ENCODE measurements around the gene TFCP2L1. TPM values are rescaled to one million over a fixed set of nuclear protein-coding genes. Genes with fewer than 3 reads are reported as not detected.

The TFCP2L1 gene
- total and polyA plus RNA-seq, 2 donors (not counting 3 experiments of a cell fraction or from before 2014, with no cell fraction given), result not detected

DNA sequence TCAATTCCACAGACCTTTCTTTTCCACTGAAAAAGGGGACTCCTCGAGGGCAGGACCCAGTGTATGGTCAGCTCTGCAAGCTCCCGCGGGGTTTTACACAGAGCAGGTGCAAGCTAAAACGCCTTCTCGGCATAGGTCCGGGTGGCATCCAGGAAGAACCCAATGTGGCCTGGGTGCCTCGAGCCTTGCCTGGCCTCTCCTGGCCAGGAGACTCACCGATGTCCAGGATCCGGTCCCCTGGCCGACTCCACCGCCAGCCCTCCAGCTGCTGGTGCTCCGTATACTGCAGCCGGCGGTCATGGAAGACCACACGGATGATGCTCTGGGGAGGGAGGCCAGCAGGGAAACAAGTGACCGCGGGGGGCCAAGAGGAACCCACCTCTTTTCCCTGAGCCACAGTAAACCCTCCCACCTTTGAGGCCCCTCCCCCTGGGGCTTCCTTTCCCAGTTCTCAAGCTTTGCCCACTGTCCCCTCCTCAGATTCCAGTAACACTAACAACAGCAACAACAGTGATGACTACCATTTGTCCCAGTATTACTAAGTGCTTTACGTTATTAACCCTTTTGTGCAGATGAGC, 36.1 kb downstream of the TFCP2L1 start:
- dilution Hi-C loops (cut with MboI; ENCODE audit: extremely low pct_ligation_motif_present, low sequenced_read_pairs), result no loop called here
- ChIA-PET POLR2A (no interaction called here), CTCF (interaction anchor here (1.0 kb wide), 1 partner anchor 97 kb away, joined by 3 read pairs; no protein-coding TSS in a partner anchor)
- Histone ChIP-seq H2AFZ (ENCODE audit: low read depth, low read length) (no peak overlapping the region), H3K9me3 (replicated peaks; ENCODE audit: control insufficient read depth, insufficient read depth, low read length) (no peaks in the 10 kb centered on the region), H4K20me1 (replicated peaks; ENCODE audit: control insufficient read depth, extremely low read depth, insufficient read depth, low read length) (no peaks in the 10 kb centered on the region), H3K36me3 (ENCODE audit: control insufficient read depth in 2 of 2, extremely low read depth in 1 of 2, insufficient read depth in 2 of 2, low read length in 2 of 2) (no peaks in the 10 kb centered on the region), H3K4me3 (replicated peaks in 1 of 3; ENCODE audit: insufficient read depth in 1 of 3, low read depth in 1 of 3, low read length in 3 of 3) (no peak overlapping the region), H3K4me1 (ENCODE audit: control insufficient read depth, extremely low read depth, insufficient read depth, low read length) (no peaks in the 10 kb centered on the region), H3K9me1 (replicated peaks; ENCODE audit: control insufficient read depth, extremely low read depth, insufficient read depth, low read length) (no peaks in the 10 kb centered on the region), H3K9ac (replicated peaks; ENCODE audit: extremely low read depth, insufficient read depth, low read length) (no peak overlapping the region), H3K4me2 (ENCODE audit: insufficient read depth, low read length) (no peak overlapping the region), H3K79me2 (ENCODE audit: control insufficient read depth, insufficient read depth, low read length) (no peaks in the 10 kb centered on the region), H3K27me3 (ENCODE audit: control insufficient read depth in 2 of 2, insufficient read depth in 2 of 2, low read length in 2 of 2) (no peaks in the 10 kb centered on the region), H3K27ac (ENCODE audit: insufficient read depth, low read depth, low read length) (no peak overlapping the region)
- no TSS peak for BruUV-seq (replicated peaks)
- no peak for FAIRE-seq
- no peak for TF ChIP-seq JUN (IDR thresholded peaks at IDR 0.05; ENCODE audit: borderline replicate concordance, insufficient read depth, insufficient read length, low read depth)
- no peak for TF ChIP-seq FOS (IDR thresholded peaks at IDR 0.05; ENCODE audit: borderline replicate concordance, insufficient read depth, low read length)
- TF ChIP-seq, protein P1, sequence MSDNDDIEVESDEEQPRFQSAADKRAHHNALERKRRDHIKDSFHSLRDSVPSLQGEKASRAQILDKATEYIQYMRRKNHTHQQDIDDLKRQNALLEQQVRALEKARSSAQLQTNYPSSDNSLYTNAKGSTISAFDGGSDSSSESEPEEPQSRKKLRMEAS (IDR thresholded peaks at IDR 0.05; ENCODE audit: insufficient read depth, insufficient read length), result no peak
- TF ChIP-seq GATA2 (IDR thresholded peaks at IDR 0.05; ENCODE audit: insufficient read depth, insufficient read length, low read depth, low read length), result no peak
- no peak for TF ChIP-seq MYC (IDR thresholded peaks at IDR 0.05; ENCODE audit: low read depth, low read length)
- no peak for TF ChIP-seq EZH2 (IDR thresholded peaks at IDR 0.05; ENCODE audit: borderline replicate concordance, low read depth, low read length, severe bottlenecking)
- no peak for TF ChIP-seq POLR2AphosphoS5 (IDR thresholded peaks at IDR 0.05; ENCODE audit: insufficient read depth, low read depth, low read length)
- TF ChIP-seq CTCF (IDR thresholded peaks at IDR 0.05; ENCODE audit: extremely low read depth in 1 of 2, insufficient read depth in 1 of 2, low read depth in 1 of 2, low read length in 2 of 2), result no peak
- no peak for TF ChIP-seq POLR2A (IDR thresholded peaks at IDR 0.05; ENCODE audit: low read depth, low read length)
- no peak for DNase-seq (ENCODE audit: low read depth, low spot score)
- intact Hi-C loops (cut with micrococcal nuclease), result no loop called here

Data from endothelial cell of umbilical vein (primary cell).